T-cell (primary cell): ENCODE results near the gene NDUFS7. TPM values are rescaled to one million over a fixed set of nuclear protein-coding genes. Genes with fewer than 3 reads are reported as not detected.

Experiments used
- ATAC-seq, 4 experiments: fragments of 200-7000 bp in 3 of 4; fragments of 150-1000 bp in 1 of 4; cut with Tn5 transposase; replicated peaks in 1 of 4; 1 replicate in 3 of 4; 2 replicates in 1 of 4; pipeline ENCODE4 v1.10.0; 2021; ENCODE audit warnings: moderate library complexity in 3 of 4, mild to moderate bottlenecking in 2 of 4, moderate number of reproducible peaks in 1 of 4
- CTCF ChIA-PET, 2 donors: fragments of 300-600 bp; sonication (Branson Sonifier 250); formaldehyde crosslinking; loops; one replicate each; lab custom pipeline; 2022; ENCODE audit warnings: antibody characterized with exemption in 2 of 2; lab: Charles Lee
- POLR2A ChIA-PET, 2 donors: fragments of 300-600 bp; sonication (Branson Sonifier 250); formaldehyde crosslinking; loops; one replicate each; lab custom pipeline; 2022; ENCODE audit warnings: antibody characterized with exemption in 2 of 2; lab: Charles Lee
- DNase-seq, 35 experiments: peaks; one replicate each; pipeline versions ENCODE4 v3.0.0 to v3.0.0-alpha.2; 2013 to 2023
- H3K27ac ChIP-seq: one replicate; pipeline ENCODE4 v1.5.1; 2013; ENCODE audit warnings: low read length
- H3K27me3 ChIP-seq, 2 experiments: replicated peaks in 1 of 2; 1 replicate in 1 of 2; 2 replicates in 1 of 2; pipeline versions ENCODE4 v1.6.1 to v1.7.0; 2013; ENCODE audit warnings: low read length in 1 of 2, mixed read lengths in 1 of 2; ENCODE audit not compliant: control insufficient read depth in 2 of 2, insufficient read depth in 2 of 2; ENCODE audit errors: extremely low read depth in 1 of 2
- H3K36me3 ChIP-seq, 2 donors: 1 replicate in 1 of 2; 2 replicates in 1 of 2; pipeline versions ENCODE4 v1.6.1 to v1.7.0; 2013; ENCODE audit warnings: low read length in 1 of 2; ENCODE audit not compliant: control insufficient read depth in 2 of 2, insufficient read depth in 1 of 2; ENCODE audit errors: extremely low read depth in 1 of 2
- H3K4me1 ChIP-seq, 2 experiments: 1 replicate in 1 of 2; 2 replicates in 1 of 2; pipeline versions ENCODE4 v1.6.1 to v1.7.0; 2013; ENCODE audit warnings: low read length in 2 of 2, mixed read lengths in 1 of 2; ENCODE audit not compliant: insufficient read depth in 2 of 2, control insufficient read depth in 1 of 2; ENCODE audit errors: extremely low read depth in 1 of 2
- H3K4me3 ChIP-seq, 2 donors: 1 replicate in 1 of 2; 2 replicates in 1 of 2; pipeline versions ENCODE4 v1.5.1 to v1.7.0; 2013; ENCODE audit warnings: mild to moderate bottlenecking in 2 of 2, low read length in 1 of 2, moderate library complexity in 1 of 2; ENCODE audit not compliant: control insufficient read depth in 1 of 2; ENCODE audit errors: extremely low read depth in 1 of 2
- H3K9me3 ChIP-seq: 2 replicates; pipeline ENCODE4 v1.7.0; 2013
- H3K27ac Mint-ChIP-seq, 2 donors: one replicate each; pipeline ENCODE4 v1.8.0; 2020 to 2021; ENCODE audit warnings: mild to moderate bottlenecking in 2 of 2, mixed read lengths in 2 of 2
- H3K27me3 Mint-ChIP-seq, 2 donors: one replicate each; pipeline ENCODE4 v1.8.0; 2021 to 2022; ENCODE audit warnings: mixed read lengths in 2 of 2
- H3K36me3 Mint-ChIP-seq: one replicate; pipeline ENCODE4 v1.8.0; 2021; ENCODE audit warnings: mixed read lengths
- H3K4me1 Mint-ChIP-seq, 3 donors: one replicate each; pipeline ENCODE4 v1.8.0; 2020 to 2022; ENCODE audit warnings: mixed read lengths in 3 of 3, mild to moderate bottlenecking in 1 of 3
- H3K4me3 Mint-ChIP-seq, 3 donors: one replicate each; pipeline ENCODE4 v1.8.0; 2020 to 2022; ENCODE audit warnings: mild to moderate bottlenecking in 3 of 3, mixed read lengths in 3 of 3, moderate library complexity in 3 of 3
- H3K9me3 Mint-ChIP-seq, 3 donors: one replicate each; pipeline ENCODE4 v1.8.0; 2020 to 2022; ENCODE audit warnings: mixed read lengths in 3 of 3
- WGBS: methylation state at CpG from one replicate; pipeline ENCODE4 v1.1.5; 2013; ENCODE audit warnings: missing lambda C conversion rate; ENCODE audit not compliant: insufficient coverage; 5-methylcytosine and 5-hydroxymethylcytosine counted together
- total RNA-seq, 35 experiments: library from RNA in 6 of 35; stranded (reverse) in 6 of 35; fragments of 120-200 nt in 1 of 35; gene quantifications; one replicate each; pipeline versions ENCODE4 v1.2.1 to v1.2.4 and lab custom pipeline; 2013 to 2026

NDUFS7 gene
- total RNA-seq, 5 donors from 2014 or later (not counting 1 experiment from before 2014, with no cell fraction given): 50.3 to 85.5 (median 79.6) TPM

GRCh38 chr19:1363599-1363998 is 20.1 kb upstream of the NDUFS7 start:
- Mint-ChIP-seq H3K9me3 (no peaks in the 10 kb centered on the region), H3K27me3 (no peaks in the 10 kb centered on the region), H3K36me3 (peaks cover 36% of the 10 kb centered on the region), H3K4me3 (peak overlapping the region; percentile 42 to 80 (median 69)), H3K4me1 (peaks cover 22 to 32% (median 29%) of the 10 kb centered on the region in 3 donors), H3K27ac (peak overlapping the region; percentile 46 to 59)
- CTCF ChIA-PET: no interaction called here
- Histone ChIP-seq H3K27me3 (no peaks in the 10 kb centered on the region), H3K36me3 (peaks cover 11 to 23% of the 10 kb centered on the region in 2 donors), H3K4me1 (peaks cover 13 to 21% of the 10 kb centered on the region in 2 experiments), H3K27ac (peak overlapping the region; percentile 3), H3K9me3 (no peaks in the 10 kb centered on the region), H3K4me3 (peak overlapping the region; percentile 2 to 50)
- POLR2A ChIA-PET: no interaction called here
- whole genome bisulfite sequencing: 26% methylated on average over 4 of the region's 10 CpGs
- DNase-seq: peak in 9 of 35 experiments; percentile 7 to 54 (median 22)
- ATAC-seq: peak; percentile 68 to 83 (median 78)

GRCh38 chr19:1364070-1364704 is 19.5 kb upstream of the NDUFS7 start:
- 57% methylated on average over 4 of the region's 15 CpGs for WGBS
- Mint-ChIP-seq H3K9me3 (no peaks in the 10 kb centered on the region), H3K27me3 (no peaks in the 10 kb centered on the region), H3K4me1 (peaks cover 22 to 32% (median 29%) of the 10 kb centered on the region in 3 donors), H3K4me3 (peak overlapping the region; percentile 53 to 80 (median 69)), H3K27ac (peak overlapping the region; percentile 31 to 44), H3K36me3 (peaks cover 35% of the 10 kb centered on the region)
- POLR2A ChIA-PET: no interaction called here
- Histone ChIP-seq H3K4me1 (peaks cover 13 to 21% of the 10 kb centered on the region in 2 experiments), H3K27ac (no peak overlapping the region), H3K36me3 (peaks cover 12 to 18% of the 10 kb centered on the region in 2 donors), H3K27me3 (no peaks in the 10 kb centered on the region), H3K4me3 (peak overlapping the region in 1 of 2 donors; percentile 50), H3K9me3 (no peaks in the 10 kb centered on the region)
- peak; percentile 61 to 85 (median 70) for ATAC-seq
- CTCF ChIA-PET: no interaction called here
- DNase-seq: peak in 5 of 35 experiments; percentile 8 to 47 (median 23)

GRCh38 chr19:1365319-1366269 is 18.1 kb upstream of the NDUFS7 start:
- no peak overlapping the region for H3K27ac ChIP-seq
- no peak overlapping the region for H3K4me3 ChIP-seq
- no peak overlapping the region for H3K4me3 Mint-ChIP-seq
- H3K27me3 Mint-ChIP-seq: no peaks in the 10 kb centered on the region
- H3K4me1 Mint-ChIP-seq: peaks cover 22 to 32% (median 29%) of the 10 kb centered on the region in 3 donors
- peaks cover 27% of the 10 kb centered on the region for H3K36me3 Mint-ChIP-seq
- H3K9me3 Mint-ChIP-seq: no peaks in the 10 kb centered on the region
- H3K4me1 ChIP-seq: peaks cover 13 to 21% of the 10 kb centered on the region in 2 experiments
- DNase-seq (no peak), ATAC-seq (no peak)
- 91% methylated on average over 31 of the region's 37 CpGs for WGBS
- H3K9me3 ChIP-seq: no peaks in the 10 kb centered on the region
- ChIA-PET POLR2A (no interaction called here), CTCF (interaction anchor here in 1 of 2 donors (0.6 kb wide), 1 partner anchor 19 kb away, joined by 8 read pairs; no protein-coding TSS in a partner anchor)
- H3K36me3 ChIP-seq: peaks cover 10 to 22% of the 10 kb centered on the region in 2 donors
- no peak overlapping the region for H3K27ac Mint-ChIP-seq
- H3K27me3 ChIP-seq: no peaks in the 10 kb centered on the region

GRCh38 chr19:1366296-1366695 is 17.4 kb upstream of the NDUFS7 start:
- Histone ChIP-seq H3K4me1 (peaks cover 13 to 21% of the 10 kb centered on the region in 2 experiments), H3K36me3 (peaks cover 14 to 19% of the 10 kb centered on the region in 2 donors), H3K9me3 (no peaks in the 10 kb centered on the region), H3K27me3 (no peaks in the 10 kb centered on the region), H3K4me3 (no peak overlapping the region), H3K27ac (no peak overlapping the region)
- ATAC-seq: no peak
- peaks cover 26% of the 10 kb centered on the region for H3K36me3 Mint-ChIP-seq
- POLR2A ChIA-PET: no interaction called here
- no peak for DNase-seq
- 96% methylated on average over 8 of the region's 10 CpGs for WGBS
- CTCF ChIA-PET: no interaction called here
- H3K4me3 Mint-ChIP-seq: no peak overlapping the region
- H3K27me3 Mint-ChIP-seq: no peaks in the 10 kb centered on the region
- H3K27ac Mint-ChIP-seq: no peak overlapping the region
- H3K4me1 Mint-ChIP-seq: peaks cover 22 to 32% (median 29%) of the 10 kb centered on the region in 3 donors
- no peaks in the 10 kb centered on the region for H3K9me3 Mint-ChIP-seq

- Histone ChIP-seq H3K4me3 (no peak overlapping the region), H3K27ac (no peak overlapping the region), H3K9me3 (no peaks in the 10 kb centered on the region), H3K27me3 (no peaks in the 10 kb centered on the region), H3K36me3 (peaks cover 11 to 19% of the 10 kb centered on the region in 2 donors), H3K4me1 (peaks cover 13 to 21% of the 10 kb centered on the region in 2 experiments)
- POLR2A ChIA-PET: interaction anchor here in 1 of 2 donors (0.6 kb wide), 1 partner anchor 293 kb away, joined by 5 read pairs; no protein-coding TSS in a partner anchor
- Mint-ChIP-seq H3K4me1 (peaks cover 20 to 28% (median 26%) of the 10 kb centered on the region in 3 donors), H3K9me3 (no peaks in the 10 kb centered on the region), H3K27me3 (no peaks in the 10 kb centered on the region), H3K27ac (no peak overlapping the region), H3K36me3 (peaks cover 17% of the 10 kb centered on the region), H3K4me3 (no peak overlapping the region)
- 90% methylated on average over 31 of the region's 35 CpGs for WGBS
- ATAC-seq: no peak
- CTCF ChIA-PET: interaction anchor here in 1 of 2 donors (0.7 kb wide), 1 partner anchor 53 kb away, joined by 3 read pairs; no protein-coding TSS in a partner anchor
- no peak for DNase-seq
Measured at GRCh38 chr19:1366899-1367870, 16.5 kb upstream of the NDUFS7 start.
